ENCODE data around the gene DZIP1L. TPM values are rescaled to one million over a fixed set of nuclear protein-coding genes. Genes with fewer than 3 reads are reported as not detected.

Gene DZIP1L
- total RNA-seq, 5 donors from 2014 or later (not counting 1 experiment from before 2014, with no cell fraction given), result not detected

DNA sequence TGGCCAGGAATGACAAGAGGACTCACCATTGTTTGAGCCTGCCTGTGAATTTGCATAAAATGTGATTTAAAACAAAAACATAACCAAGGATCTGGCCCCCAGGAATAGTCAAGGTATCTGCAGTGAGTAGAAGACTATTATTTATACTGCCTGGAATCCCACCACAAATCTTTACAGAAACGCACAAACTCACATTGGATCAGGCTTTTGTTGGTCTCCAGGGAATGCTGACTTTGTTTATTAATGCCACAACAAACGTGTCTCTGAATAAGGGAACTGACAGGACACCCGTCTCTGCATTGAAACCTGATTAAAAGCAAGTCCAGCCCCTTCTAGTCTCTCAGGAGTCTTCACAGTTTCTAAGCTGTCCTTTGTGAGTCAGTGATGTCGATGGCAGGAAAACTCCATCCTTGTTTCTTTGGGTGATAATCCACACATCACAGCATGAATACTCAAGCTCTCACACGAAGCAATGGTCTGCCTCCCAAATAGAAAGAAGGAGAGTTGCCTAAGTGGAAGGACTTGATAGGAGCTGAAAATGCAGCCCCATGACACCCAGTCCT lies 67.7 kb downstream of the DZIP1L start:
- H3K4me3 ChIP-seq (ENCODE audit: control insufficient read depth in 1 of 2, extremely low read depth in 1 of 2, low read length in 1 of 2), result no peak overlapping the region
- 85% methylated on average over 3 of the region's 5 CpGs for WGBS (ENCODE audit: insufficient coverage)
- H3K4me1 Mint-ChIP-seq, result no peaks in the 10 kb centered on the region
- H3K9me3 Mint-ChIP-seq, result no peaks in the 10 kb centered on the region
- no peaks in the 10 kb centered on the region for H3K36me3 Mint-ChIP-seq
- no peak overlapping the region for H3K27ac Mint-ChIP-seq
- H3K27ac ChIP-seq (ENCODE audit: low read length), result no peak overlapping the region
- no peak for DNase-seq
- H3K27me3 ChIP-seq (replicated peaks in 1 of 2; ENCODE audit: control insufficient read depth in 2 of 2, extremely low read depth in 1 of 2, insufficient read depth in 2 of 2, low read length in 1 of 2), result peaks cover 0 to 13% of the 10 kb centered on the region in 2 experiments
- H3K4me1 ChIP-seq (ENCODE audit: control insufficient read depth in 1 of 2, extremely low read depth in 1 of 2, insufficient read depth in 2 of 2, low read length in 2 of 2), result no peaks in the 10 kb centered on the region
- no peak for ATAC-seq (replicated peaks in 1 of 4)
- no peak overlapping the region for H3K4me3 Mint-ChIP-seq
- no peaks in the 10 kb centered on the region for H3K36me3 ChIP-seq (ENCODE audit: control insufficient read depth in 2 of 2, extremely low read depth in 1 of 2, insufficient read depth in 1 of 2, low read length in 1 of 2)
- ChIA-PET CTCF (no interaction called here), POLR2A (no interaction called here)
- H3K27me3 Mint-ChIP-seq, result peaks cover 18 to 25% of the 10 kb centered on the region in 2 donors
- no peaks in the 10 kb centered on the region for H3K9me3 ChIP-seq

DNA sequence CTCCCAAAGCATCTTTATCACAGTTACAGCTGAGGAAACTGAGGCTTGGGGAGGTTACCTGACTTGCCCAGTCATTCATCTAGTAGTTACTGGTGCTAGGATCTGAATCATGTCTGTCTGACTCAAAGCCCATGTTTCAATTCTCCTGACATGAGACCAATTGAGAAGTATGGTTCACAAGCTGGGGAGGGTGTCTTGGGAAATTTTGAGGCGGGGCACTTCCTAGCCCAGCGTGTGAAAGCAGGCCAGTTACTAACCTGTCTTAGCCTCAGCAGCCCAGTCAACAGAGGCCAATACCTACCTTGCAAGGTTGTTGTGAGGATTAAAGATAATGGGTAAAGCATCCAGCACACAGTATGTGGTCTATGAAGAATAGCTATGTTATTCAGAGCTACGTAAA lies 68.5 kb downstream of the DZIP1L start:
- Mint-ChIP-seq H3K4me1 (no peaks in the 10 kb centered on the region), H3K9me3 (no peaks in the 10 kb centered on the region), H3K27ac (no peak overlapping the region), H3K4me3 (no peak overlapping the region), H3K36me3 (no peaks in the 10 kb centered on the region), H3K27me3 (peaks cover 16 to 25% of the 10 kb centered on the region in 2 donors)
- Histone ChIP-seq H3K36me3 (ENCODE audit: control insufficient read depth in 2 of 2, extremely low read depth in 1 of 2, insufficient read depth in 1 of 2, low read length in 1 of 2) (no peaks in the 10 kb centered on the region), H3K4me3 (ENCODE audit: control insufficient read depth in 1 of 2, extremely low read depth in 1 of 2, low read length in 1 of 2) (no peak overlapping the region), H3K27me3 (replicated peaks in 1 of 2; ENCODE audit: control insufficient read depth in 2 of 2, extremely low read depth in 1 of 2, insufficient read depth in 2 of 2, low read length in 1 of 2) (peaks cover 0 to 10% of the 10 kb centered on the region in 2 experiments), H3K4me1 (ENCODE audit: control insufficient read depth in 1 of 2, extremely low read depth in 1 of 2, insufficient read depth in 2 of 2, low read length in 2 of 2) (no peaks in the 10 kb centered on the region), H3K9me3 (no peaks in the 10 kb centered on the region), H3K27ac (ENCODE audit: low read length) (no peak overlapping the region)
- WGBS (ENCODE audit: insufficient coverage), result 39% methylated on average over 2 of the region's 3 CpGs
- CTCF ChIA-PET, result no interaction called here
- POLR2A ChIA-PET, result no interaction called here
- ATAC-seq (replicated peaks in 1 of 4) (no peak), DNase-seq (no peak)

DNA sequence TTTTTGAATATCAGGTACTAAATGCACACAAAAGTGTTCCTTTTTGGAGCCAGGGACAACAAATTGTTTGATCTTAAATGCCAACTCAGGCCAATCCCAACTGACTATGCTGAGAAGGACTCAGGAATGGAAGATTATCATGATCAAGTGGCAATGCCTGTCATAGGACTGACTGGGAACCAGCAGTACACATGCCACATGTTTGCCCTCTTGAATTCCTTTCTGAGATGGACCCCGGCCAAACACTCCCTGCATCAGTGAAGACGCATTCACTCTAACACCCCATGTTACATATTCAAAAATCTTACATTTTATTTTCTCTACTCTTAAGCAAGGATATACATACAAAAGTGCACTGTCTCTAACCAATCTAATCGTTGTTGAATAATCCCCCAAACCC lies 69.3 kb downstream of the DZIP1L start:
- POLR2A ChIA-PET, result no interaction called here
- H3K27ac Mint-ChIP-seq, result no peak overlapping the region

DNA sequence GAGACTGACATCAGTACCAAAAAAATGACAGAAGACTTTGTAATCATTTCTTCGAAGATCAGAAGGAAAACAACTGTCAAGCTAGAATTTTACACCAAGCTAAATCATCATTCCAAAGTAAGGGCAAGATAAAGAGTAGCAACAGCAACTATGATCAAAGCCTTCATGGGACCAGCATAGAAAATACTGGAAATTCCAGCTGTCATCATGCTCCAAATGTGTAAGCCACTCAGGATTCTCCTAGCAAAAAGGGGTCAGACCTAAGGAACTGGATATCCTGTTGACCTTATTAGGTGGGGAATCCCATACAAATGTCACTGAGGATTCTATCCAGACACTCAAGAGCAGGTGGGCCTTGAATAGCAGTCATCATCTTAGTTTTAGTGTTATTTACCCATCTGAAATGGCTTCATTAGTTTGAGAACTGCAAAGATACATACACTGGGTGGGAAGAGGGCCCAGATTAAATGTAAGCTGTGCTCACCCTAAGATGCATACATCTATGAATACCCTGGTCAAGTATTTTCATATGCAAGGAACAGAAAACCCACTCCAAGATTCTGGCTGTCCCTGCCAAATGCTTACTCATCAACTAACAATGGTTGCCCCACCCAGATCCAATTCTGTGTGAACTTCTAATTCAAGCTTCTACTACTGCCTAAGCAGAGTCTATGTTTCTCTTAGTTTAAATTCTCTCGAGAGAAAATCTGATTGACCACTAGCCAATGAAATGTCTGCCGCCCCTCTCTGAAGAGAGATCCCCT lies 72.0 kb downstream of the DZIP1L start:
- no peaks in the 10 kb centered on the region for H3K4me1 Mint-ChIP-seq
- 87% methylated on average over 3 of the region's 3 CpGs for WGBS (ENCODE audit: insufficient coverage)
- CTCF ChIA-PET, result interaction anchor here in 1 of 2 donors (0.6 kb wide), 1 partner anchor 111 kb away, joined by 6 read pairs; no protein-coding TSS in a partner anchor
- H3K27me3 Mint-ChIP-seq, result peaks cover 19 to 20% of the 10 kb centered on the region in 2 donors
- H3K9me3 Mint-ChIP-seq, result no peaks in the 10 kb centered on the region
- H3K4me3 Mint-ChIP-seq, result no peak overlapping the region
- ATAC-seq (replicated peaks in 1 of 4), result no peak
- no peak overlapping the region for H3K27ac Mint-ChIP-seq
- no peaks in the 10 kb centered on the region for H3K36me3 Mint-ChIP-seq
- H3K36me3 ChIP-seq (ENCODE audit: control insufficient read depth in 2 of 2, extremely low read depth in 1 of 2, insufficient read depth in 1 of 2, low read length in 1 of 2), result no peaks in the 10 kb centered on the region
- H3K4me1 ChIP-seq (ENCODE audit: control insufficient read depth in 1 of 2, extremely low read depth in 1 of 2, insufficient read depth in 2 of 2, low read length in 2 of 2), result no peaks in the 10 kb centered on the region
- POLR2A ChIA-PET, result no interaction called here
- no peak for DNase-seq
- H3K27ac ChIP-seq (ENCODE audit: low read length), result no peak overlapping the region
- H3K4me3 ChIP-seq (ENCODE audit: control insufficient read depth in 1 of 2, extremely low read depth in 1 of 2, low read length in 1 of 2), result no peak overlapping the region
- H3K9me3 ChIP-seq, result no peaks in the 10 kb centered on the region
- peaks cover 0 to 3% of the 10 kb centered on the region in 2 experiments for H3K27me3 ChIP-seq (replicated peaks in 1 of 2; ENCODE audit: control insufficient read depth in 2 of 2, extremely low read depth in 1 of 2, insufficient read depth in 2 of 2, low read length in 1 of 2)

More for the DNA sequence above, 69.3 kb downstream of the DZIP1L start:
- WGBS (ENCODE audit: insufficient coverage), result 89% methylated on average over 1 of the region's 3 CpGs
- CTCF ChIA-PET, result no interaction called here
- Histone ChIP-seq H3K27me3 (replicated peaks in 1 of 2; ENCODE audit: control insufficient read depth in 2 of 2, extremely low read depth in 1 of 2, insufficient read depth in 2 of 2, low read length in 1 of 2) (peaks cover 0 to 4% of the 10 kb centered on the region in 2 experiments), H3K4me3 (ENCODE audit: control insufficient read depth in 1 of 2, extremely low read depth in 1 of 2, low read length in 1 of 2) (no peak overlapping the region), H3K9me3 (no peaks in the 10 kb centered on the region), H3K36me3 (ENCODE audit: control insufficient read depth in 2 of 2, extremely low read depth in 1 of 2, insufficient read depth in 1 of 2, low read length in 1 of 2) (no peaks in the 10 kb centered on the region), H3K4me1 (ENCODE audit: control insufficient read depth in 1 of 2, extremely low read depth in 1 of 2, insufficient read depth in 2 of 2, low read length in 2 of 2) (no peaks in the 10 kb centered on the region), H3K27ac (ENCODE audit: low read length) (no peak overlapping the region)
- H3K27me3 Mint-ChIP-seq, result peaks cover 16 to 19% of the 10 kb centered on the region in 2 donors
- no peaks in the 10 kb centered on the region for H3K4me1 Mint-ChIP-seq
- H3K9me3 Mint-ChIP-seq, result no peaks in the 10 kb centered on the region
- no peak for DNase-seq
- no peak for ATAC-seq (replicated peaks in 1 of 4)
- no peak overlapping the region for H3K4me3 Mint-ChIP-seq
- no peaks in the 10 kb centered on the region for H3K36me3 Mint-ChIP-seq

DNA sequence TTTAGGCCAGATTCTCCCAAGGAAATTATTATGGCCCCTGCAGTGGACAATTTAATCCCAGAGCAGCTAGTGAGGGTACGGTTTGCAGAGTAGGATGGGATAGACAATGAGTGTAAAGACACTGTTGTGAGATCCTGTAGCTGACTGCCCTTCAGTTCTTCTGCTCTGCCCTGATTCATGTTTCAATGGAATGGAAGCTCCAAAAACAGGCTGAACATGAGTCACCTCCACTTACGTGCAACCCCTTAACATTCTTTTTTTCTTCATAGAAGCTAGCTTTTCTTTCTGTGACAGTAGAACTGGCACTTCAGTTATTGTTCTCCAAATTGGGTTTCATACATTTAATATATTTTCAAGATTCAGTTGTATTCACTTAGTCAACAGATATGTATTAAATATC lies 73.4 kb downstream of the DZIP1L start:
- no peaks in the 10 kb centered on the region for H3K4me1 Mint-ChIP-seq
- Histone ChIP-seq H3K4me3 (ENCODE audit: control insufficient read depth in 1 of 2, extremely low read depth in 1 of 2, low read length in 1 of 2) (no peak overlapping the region), H3K27me3 (replicated peaks in 1 of 2; ENCODE audit: control insufficient read depth in 2 of 2, extremely low read depth in 1 of 2, insufficient read depth in 2 of 2, low read length in 1 of 2) (peaks cover 0 to 3% of the 10 kb centered on the region in 2 experiments), H3K4me1 (ENCODE audit: control insufficient read depth in 1 of 2, extremely low read depth in 1 of 2, insufficient read depth in 2 of 2, low read length in 2 of 2) (no peaks in the 10 kb centered on the region), H3K9me3 (no peaks in the 10 kb centered on the region), H3K27ac (ENCODE audit: low read length) (no peak overlapping the region), H3K36me3 (ENCODE audit: control insufficient read depth in 2 of 2, extremely low read depth in 1 of 2, insufficient read depth in 1 of 2, low read length in 1 of 2) (no peaks in the 10 kb centered on the region)
- H3K27me3 Mint-ChIP-seq, result peaks cover 17 to 28% of the 10 kb centered on the region in 2 donors
- no peaks in the 10 kb centered on the region for H3K36me3 Mint-ChIP-seq
- H3K9me3 Mint-ChIP-seq, result no peaks in the 10 kb centered on the region
- WGBS (ENCODE audit: insufficient coverage), result 100% methylated on average over 1 of the region's 2 CpGs
- no peak overlapping the region for H3K4me3 Mint-ChIP-seq
- POLR2A ChIA-PET, result no interaction called here
- CTCF ChIA-PET, result interaction anchor here in 1 of 2 donors (0.7 kb wide), 1 partner anchor 40 kb away, joined by 3 read pairs; no protein-coding TSS in a partner anchor
- ATAC-seq (replicated peaks in 1 of 4) (no peak), DNase-seq (no peak)
- H3K27ac Mint-ChIP-seq, result no peak overlapping the region

DNA sequence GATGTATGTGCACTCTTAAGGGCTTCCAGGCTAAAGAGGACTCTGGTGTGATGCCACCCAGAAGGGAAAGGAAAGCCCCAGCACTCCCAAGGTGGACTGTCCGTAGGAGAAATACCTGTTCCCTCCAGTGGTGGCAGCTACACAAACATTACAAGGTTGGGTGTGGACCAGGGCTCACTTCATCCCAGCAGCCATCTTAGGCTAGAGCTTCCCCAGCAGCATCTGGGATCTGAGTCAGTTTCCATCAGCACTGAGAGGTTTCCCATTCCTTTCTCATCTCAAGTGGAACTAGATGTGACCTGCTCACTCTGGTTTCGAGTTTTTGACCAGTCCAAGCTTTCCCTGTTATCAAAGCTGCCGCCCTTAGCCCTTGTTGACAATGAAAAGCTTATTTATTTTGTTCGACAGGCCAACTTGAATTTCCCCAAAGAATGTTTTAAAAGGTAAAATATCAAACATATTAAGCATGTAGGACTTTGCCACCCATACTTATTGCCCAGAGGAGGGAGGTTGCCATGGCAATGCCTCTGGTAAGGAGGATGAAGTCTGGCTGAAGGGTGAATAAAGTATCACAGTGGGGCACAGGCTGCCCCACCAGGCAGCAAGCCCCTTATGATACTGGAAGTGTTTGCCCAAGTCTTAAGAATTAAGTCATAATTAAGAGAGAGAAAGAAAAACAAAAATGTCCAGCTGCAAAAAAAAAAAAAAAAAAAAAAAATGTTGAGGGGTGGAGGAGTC lies 76.5 kb downstream of the DZIP1L start:
- no peak overlapping the region for H3K27ac ChIP-seq (ENCODE audit: low read length)
- ATAC-seq (replicated peaks in 1 of 4) (no peak), DNase-seq (no peak)
- H3K4me1 Mint-ChIP-seq, result no peaks in the 10 kb centered on the region
- H3K36me3 Mint-ChIP-seq, result no peaks in the 10 kb centered on the region
- no peak overlapping the region for H3K4me3 Mint-ChIP-seq
- H3K9me3 ChIP-seq, result no peaks in the 10 kb centered on the region
- 64% methylated on average over 2 of the region's 4 CpGs for WGBS (ENCODE audit: insufficient coverage)
- CTCF ChIA-PET, result no interaction called here
- H3K27me3 Mint-ChIP-seq, result peaks cover 13 to 28% of the 10 kb centered on the region in 2 donors
- H3K4me3 ChIP-seq (ENCODE audit: control insufficient read depth in 1 of 2, extremely low read depth in 1 of 2, low read length in 1 of 2), result no peak overlapping the region
- no peak overlapping the region for H3K27ac Mint-ChIP-seq
- no peaks in the 10 kb centered on the region for H3K9me3 Mint-ChIP-seq
- H3K4me1 ChIP-seq (ENCODE audit: control insufficient read depth in 1 of 2, extremely low read depth in 1 of 2, insufficient read depth in 2 of 2, low read length in 2 of 2), result no peaks in the 10 kb centered on the region
- no peaks in the 10 kb centered on the region for H3K36me3 ChIP-seq (ENCODE audit: control insufficient read depth in 2 of 2, extremely low read depth in 1 of 2, insufficient read depth in 1 of 2, low read length in 1 of 2)
- POLR2A ChIA-PET, result no interaction called here
- peaks cover 0 to 6% of the 10 kb centered on the region in 2 experiments for H3K27me3 ChIP-seq (replicated peaks in 1 of 2; ENCODE audit: control insufficient read depth in 2 of 2, extremely low read depth in 1 of 2, insufficient read depth in 2 of 2, low read length in 1 of 2)
